SK-N-SH (cell line): ENCODE measurements around the gene RAB22A. TPM values are rescaled to one million over a fixed set of nuclear protein-coding genes. Genes with fewer than 3 reads are reported as not detected.

ENCODE experiments used
- CTCF ChIA-PET: fragments of 300-600, 350-600 bp; formaldehyde crosslinking; extraction: SDS; loops from one replicate; lab custom pipeline; 2021; lab: Yijun Ruan, JAX
- POLR2A ChIA-PET: fragments of 350-600 bp; sonication (Branson Sonifier 250); formaldehyde crosslinking; extraction: SDS; loops from one replicate; lab custom pipeline; 2020; ENCODE audit warnings: antibody characterized with exemption, inconsistent platforms; lab: Yijun Ruan, JAX
- DNase-seq: peaks from one replicate; pipeline ENCODE4 v3.0.0; 2012
- H2AFZ ChIP-seq: fragments of 200-600 bp; sonication (generic); 2 replicates; pipeline ENCODE4 v1.8.1; 2016; ENCODE audit warnings: antibody characterized with exemption, mild to moderate bottlenecking, low read depth
- H3F3A ChIP-seq: fragments of 200-600 bp; sonication (generic); replicated peaks from 2 replicates; pipeline ENCODE3; 2016; ENCODE audit warnings: antibody characterized with exemption, mild to moderate bottlenecking; ENCODE audit not compliant: insufficient read depth
- H3K27ac ChIP-seq, 2 experiments: fragments of 200-500 bp in 1 of 2; fragments of 200-600 bp in 1 of 2; sonication (Bioruptor generic) in 1 of 2; sonication (generic), shearing (Covaris generic) in 1 of 2; 2 replicates each; pipeline versions ENCODE4 v1.5.1 to v1.6.1; 2014 to 2016; ENCODE audit warnings: low read depth in 2 of 2, inconsistent platforms in 1 of 2, low read length in 1 of 2, mild to moderate bottlenecking in 1 of 2, mixed read lengths in 1 of 2
- H3K27me3 ChIP-seq: fragments of 200-600 bp; sonication (generic), shearing (Covaris generic); 2 replicates; pipeline ENCODE4 v1.6.1; 2016; ENCODE audit warnings: mixed run types; ENCODE audit not compliant: insufficient read depth
- H3K36me3 ChIP-seq, 2 experiments: fragments of 200-500 bp in 1 of 2; fragments of 200-600 bp in 1 of 2; sonication (Bioruptor generic) in 1 of 2; sonication (generic) in 1 of 2; replicated peaks in 1 of 2; 2 replicates each; pipeline versions ENCODE3 to v1.5.1; 2014 to 2016; ENCODE audit warnings: low read length in 1 of 2, mild to moderate bottlenecking in 1 of 2; ENCODE audit not compliant: insufficient read depth in 2 of 2, control insufficient read depth in 1 of 2
- H3K4me1 ChIP-seq, 2 experiments: fragments of 200-500 bp in 1 of 2; fragments of 200-600 bp in 1 of 2; sonication (Bioruptor generic) in 1 of 2; sonication (generic), shearing (Covaris generic) in 1 of 2; 2 replicates each; pipeline versions ENCODE4 v1.5.1 to v1.6.1; 2014 to 2016; ENCODE audit warnings: low read depth in 1 of 2, low read length in 1 of 2, mixed run types in 1 of 2; ENCODE audit not compliant: insufficient read depth in 2 of 2, control insufficient read depth in 1 of 2
- H3K4me2 ChIP-seq: fragments of 200-600 bp; sonication (generic), shearing (Covaris generic); 2 replicates; pipeline ENCODE4 v1.6.1; 2017; ENCODE audit warnings: mixed run types
- H3K4me3 ChIP-seq, 2 experiments: fragments of 200-500 bp in 1 of 2; fragments of 200-600 bp in 1 of 2; sonication (Bioruptor generic) in 1 of 2; sonication (generic), shearing (Covaris generic) in 1 of 2; 2 replicates each; pipeline versions ENCODE4 v1.5.1 to v1.8.1; 2014 to 2016; ENCODE audit warnings: low read depth in 2 of 2, inconsistent platforms in 1 of 2, low read length in 1 of 2, mild to moderate bottlenecking in 1 of 2, mixed read lengths in 1 of 2, moderate library complexity in 1 of 2
- H3K79me2 ChIP-seq: fragments of 200-600 bp; sonication (generic); 2 replicates; pipeline ENCODE4 v1.8.1; 2017; ENCODE audit warnings: mild to moderate bottlenecking; ENCODE audit not compliant: insufficient read depth
- H3K9ac ChIP-seq: fragments of 200-600 bp; sonication (generic); 2 replicates; pipeline ENCODE4 v1.6.1; 2017; ENCODE audit warnings: mixed run types
- H3K9me2 ChIP-seq: fragments of 200-600 bp; sonication (generic); 2 replicates; pipeline ENCODE4 v1.6.1; 2017; ENCODE audit warnings: mixed run types
- H3K9me3 ChIP-seq: fragments of 200-600 bp; sonication (generic); 2 replicates; pipeline ENCODE4 v1.6.1; 2017; ENCODE audit warnings: mixed run types, mild to moderate bottlenecking, moderate library complexity
- H4K20me1 ChIP-seq: fragments of 200-600 bp; sonication (generic); 2 replicates; pipeline ENCODE4 v1.6.1; 2017; ENCODE audit warnings: mild to moderate bottlenecking, mixed run types; ENCODE audit not compliant: insufficient read depth
- CHD2 ChIP-seq: fragments of 150-350 bp; IDR thresholded peaks from 2 replicates; pipeline ENCODE4 v1.6.1; 2018; ENCODE audit warnings: low read length; ENCODE audit not compliant: partially characterized antibody
- EP300 ChIP-seq, 2 experiments: IDR thresholded peaks; 2 replicates each; pipeline versions ENCODE4 v1.4.0 to v1.6.1; 2012; ENCODE audit warnings: borderline replicate concordance in 1 of 2, low read depth in 1 of 2, low read length in 1 of 2
- FOSL2 ChIP-seq: IDR thresholded peaks from 2 replicates; pipeline ENCODE4 v1.4.0; 2012; ENCODE audit warnings: low read depth, mild to moderate bottlenecking, moderate library complexity, borderline replicate concordance
- FOXJ3 ChIP-seq: sonication (generic); formaldehyde crosslinking; IDR thresholded peaks from 2 replicates; pipeline ENCODE4 v1.5.1; 2020; ENCODE audit warnings: mild to moderate bottlenecking, missing genetic modification reagents
- MEF2A ChIP-seq: IDR thresholded peaks from 2 replicates; pipeline ENCODE4 v1.4.0; 2012; ENCODE audit warnings: low read depth, borderline replicate concordance
- NFIC ChIP-seq: IDR thresholded peaks from 2 replicates; pipeline ENCODE4 v1.4.0; 2012; ENCODE audit warnings: borderline replicate concordance
- RAD21 ChIP-seq: IDR thresholded peaks from 2 replicates; pipeline ENCODE4 v1.6.1; 2012; ENCODE audit warnings: mild to moderate bottlenecking, low read length
- SMC3 ChIP-seq: IDR thresholded peaks from 2 replicates; pipeline ENCODE4 v1.6.1; 2012; ENCODE audit warnings: low read depth, low read length, improper control_type of control experiment
- TAF1 ChIP-seq: IDR thresholded peaks from 2 replicates; pipeline ENCODE4 v1.6.1; 2012; ENCODE audit warnings: low read depth, mild to moderate bottlenecking, low read length, moderate library complexity, borderline replicate concordance
- WGBS: methylation state at CpG from one replicate; pipeline ENCODE4 v1.1.6; 2017; ENCODE audit warnings: low lambda C conversion rate; 5-methylcytosine and 5-hydroxymethylcytosine counted together
- polyA plus RNA-seq, 3 experiments: library from polyadenylated mRNA; depleted of rRNA; stranded (reverse); fragments of >200 nt; gene quantifications; 2 replicates each; pipeline ENCODE4 v1.2.3, GENCODE V29; 2012
- TF ChIP-seq, protein P1 (sequence below): fragments of 200-600 bp; sonication (generic); IDR thresholded peaks from 2 replicates; pipeline ENCODE4 v1.6.1; 2017; ENCODE audit warnings: antibody characterized with exemption, mild to moderate bottlenecking, moderate library complexity
- TF ChIP-seq, protein P2 (sequence below): IDR thresholded peaks from 2 replicates; pipeline ENCODE4; 2012
- TF ChIP-seq, protein P3 (sequence below): IDR thresholded peaks from 2 replicates; pipeline ENCODE4 v1.6.1; 2012; ENCODE audit warnings: mild to moderate bottlenecking, low read depth, low read length, moderate library complexity

RAB22A gene
- polyA plus RNA-seq, 1 of the 3 experiments (the other 2 are of a cell fraction) = 10.7 TPM

DNA sequence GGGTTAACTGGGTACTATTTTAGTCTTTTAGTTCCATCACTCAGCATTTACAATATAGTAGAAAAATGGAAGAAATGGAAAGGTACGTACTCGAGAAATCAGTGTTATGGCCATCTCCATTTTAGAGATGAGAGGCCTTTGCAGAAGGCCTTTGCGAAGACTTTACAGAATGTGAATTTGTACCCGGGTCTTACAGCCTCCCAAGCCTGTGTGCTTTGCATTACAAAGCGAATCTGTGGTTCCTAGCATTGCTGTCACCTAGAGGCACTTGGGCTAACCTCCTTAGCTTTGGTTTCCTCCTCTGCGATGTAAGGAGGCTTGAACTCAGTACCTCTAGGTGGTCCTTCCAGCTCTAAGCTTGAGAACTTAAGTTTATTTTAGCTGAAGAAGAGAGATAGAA, 90.4 kb downstream of the RAB22A start:
- ChIA-PET CTCF (interaction anchor here (0.6 kb wide), 1 partner anchor 21 kb away, joined by 3 read pairs; no protein-coding TSS in a partner anchor), POLR2A (no interaction called here)
- 94% methylated on average over 6 of the region's 6 CpGs for WGBS

More for the DNA sequence above, 90.4 kb downstream of the RAB22A start:
- Histone ChIP-seq H3K27me3 (no peaks in the 10 kb centered on the region), H3K9me3 (no peaks in the 10 kb centered on the region), H3K9me2 (no peaks in the 10 kb centered on the region), H3K79me2 (peaks cover 99% of the 10 kb centered on the region), H2AFZ (no peak overlapping the region), H3K36me3 (peaks cover 0 to 15% of the 10 kb centered on the region in 2 experiments), H3K4me2 (no peak overlapping the region), H3K4me3 (no peak overlapping the region), H3K27ac (no peak overlapping the region), H3F3A (no peaks in the 10 kb centered on the region), H3K4me1 (no peaks in the 10 kb centered on the region; a peak in 1 of 4 replicates), H3K9ac (no peak overlapping the region), H4K20me1 (peaks cover 80% of the 10 kb centered on the region)
- no peak for DNase-seq
- TF ChIP-seq CHD2 (no peak), TAF1 (no peak), RAD21 (no peak), FOSL2 (no peak), FOXJ3 (CRISPR knock-in tag) (no peak), MEF2A (no peak), SMC3 (no peak), EP300 (IDR thresholded peaks at IDR 0.05; ENCODE audit: borderline replicate concordance in 1 of 2, low read depth in 1 of 2, low read length in 1 of 2) (no peak), NFIC (no peak)
- TF ChIP-seq, protein P1, sequence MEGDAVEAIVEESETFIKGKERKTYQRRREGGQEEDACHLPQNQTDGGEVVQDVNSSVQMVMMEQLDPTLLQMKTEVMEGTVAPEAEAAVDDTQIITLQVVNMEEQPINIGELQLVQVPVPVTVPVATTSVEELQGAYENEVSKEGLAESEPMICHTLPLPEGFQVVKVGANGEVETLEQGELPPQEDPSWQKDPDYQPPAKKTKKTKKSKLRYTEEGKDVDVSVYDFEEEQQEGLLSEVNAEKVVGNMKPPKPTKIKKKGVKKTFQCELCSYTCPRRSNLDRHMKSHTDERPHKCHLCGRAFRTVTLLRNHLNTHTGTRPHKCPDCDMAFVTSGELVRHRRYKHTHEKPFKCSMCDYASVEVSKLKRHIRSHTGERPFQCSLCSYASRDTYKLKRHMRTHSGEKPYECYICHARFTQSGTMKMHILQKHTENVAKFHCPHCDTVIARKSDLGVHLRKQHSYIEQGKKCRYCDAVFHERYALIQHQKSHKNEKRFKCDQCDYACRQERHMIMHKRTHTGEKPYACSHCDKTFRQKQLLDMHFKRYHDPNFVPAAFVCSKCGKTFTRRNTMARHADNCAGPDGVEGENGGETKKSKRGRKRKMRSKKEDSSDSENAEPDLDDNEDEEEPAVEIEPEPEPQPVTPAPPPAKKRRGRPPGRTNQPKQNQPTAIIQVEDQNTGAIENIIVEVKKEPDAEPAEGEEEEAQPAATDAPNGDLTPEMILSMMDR = no peak
- TF ChIP-seq, protein P2, sequence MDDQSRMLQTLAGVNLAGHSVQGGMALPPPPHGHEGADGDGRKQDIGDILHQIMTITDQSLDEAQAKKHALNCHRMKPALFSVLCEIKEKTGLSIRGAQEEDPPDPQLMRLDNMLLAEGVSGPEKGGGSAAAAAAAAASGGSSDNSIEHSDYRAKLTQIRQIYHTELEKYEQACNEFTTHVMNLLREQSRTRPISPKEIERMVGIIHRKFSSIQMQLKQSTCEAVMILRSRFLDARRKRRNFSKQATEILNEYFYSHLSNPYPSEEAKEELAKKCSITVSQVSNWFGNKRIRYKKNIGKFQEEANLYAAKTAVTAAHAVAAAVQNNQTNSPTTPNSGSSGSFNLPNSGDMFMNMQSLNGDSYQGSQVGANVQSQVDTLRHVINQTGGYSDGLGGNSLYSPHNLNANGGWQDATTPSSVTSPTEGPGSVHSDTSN = no peak
- TF ChIP-seq, protein P3, sequence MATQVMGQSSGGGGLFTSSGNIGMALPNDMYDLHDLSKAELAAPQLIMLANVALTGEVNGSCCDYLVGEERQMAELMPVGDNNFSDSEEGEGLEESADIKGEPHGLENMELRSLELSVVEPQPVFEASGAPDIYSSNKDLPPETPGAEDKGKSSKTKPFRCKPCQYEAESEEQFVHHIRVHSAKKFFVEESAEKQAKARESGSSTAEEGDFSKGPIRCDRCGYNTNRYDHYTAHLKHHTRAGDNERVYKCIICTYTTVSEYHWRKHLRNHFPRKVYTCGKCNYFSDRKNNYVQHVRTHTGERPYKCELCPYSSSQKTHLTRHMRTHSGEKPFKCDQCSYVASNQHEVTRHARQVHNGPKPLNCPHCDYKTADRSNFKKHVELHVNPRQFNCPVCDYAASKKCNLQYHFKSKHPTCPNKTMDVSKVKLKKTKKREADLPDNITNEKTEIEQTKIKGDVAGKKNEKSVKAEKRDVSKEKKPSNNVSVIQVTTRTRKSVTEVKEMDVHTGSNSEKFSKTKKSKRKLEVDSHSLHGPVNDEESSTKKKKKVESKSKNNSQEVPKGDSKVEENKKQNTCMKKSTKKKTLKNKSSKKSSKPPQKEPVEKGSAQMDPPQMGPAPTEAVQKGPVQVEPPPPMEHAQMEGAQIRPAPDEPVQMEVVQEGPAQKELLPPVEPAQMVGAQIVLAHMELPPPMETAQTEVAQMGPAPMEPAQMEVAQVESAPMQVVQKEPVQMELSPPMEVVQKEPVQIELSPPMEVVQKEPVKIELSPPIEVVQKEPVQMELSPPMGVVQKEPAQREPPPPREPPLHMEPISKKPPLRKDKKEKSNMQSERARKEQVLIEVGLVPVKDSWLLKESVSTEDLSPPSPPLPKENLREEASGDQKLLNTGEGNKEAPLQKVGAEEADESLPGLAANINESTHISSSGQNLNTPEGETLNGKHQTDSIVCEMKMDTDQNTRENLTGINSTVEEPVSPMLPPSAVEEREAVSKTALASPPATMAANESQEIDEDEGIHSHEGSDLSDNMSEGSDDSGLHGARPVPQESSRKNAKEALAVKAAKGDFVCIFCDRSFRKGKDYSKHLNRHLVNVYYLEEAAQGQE = no peak
